Measurements from ENCODE around the gene PDRG1.

DNA sequence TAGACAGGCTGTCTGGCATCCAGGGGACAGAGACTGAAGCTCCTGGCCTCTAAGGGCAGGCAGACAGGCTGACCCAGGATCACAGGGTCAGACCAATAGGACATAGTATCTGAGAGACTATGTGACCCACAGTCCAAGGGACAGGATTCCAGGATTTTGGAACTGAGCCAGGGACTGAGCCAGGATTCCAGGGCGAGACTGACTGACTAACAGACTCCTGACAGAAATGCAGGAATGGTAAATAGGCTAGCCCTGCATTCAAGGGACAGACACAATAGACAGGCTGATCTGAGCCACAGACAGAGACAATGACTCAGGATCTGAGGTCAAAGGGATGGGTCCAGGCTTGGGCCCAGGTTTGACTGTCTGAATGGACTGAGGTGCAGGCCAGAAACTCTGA lies 35.9 kb upstream of the PDRG1 start:
- TF ChIP-seq, protein P1, sequence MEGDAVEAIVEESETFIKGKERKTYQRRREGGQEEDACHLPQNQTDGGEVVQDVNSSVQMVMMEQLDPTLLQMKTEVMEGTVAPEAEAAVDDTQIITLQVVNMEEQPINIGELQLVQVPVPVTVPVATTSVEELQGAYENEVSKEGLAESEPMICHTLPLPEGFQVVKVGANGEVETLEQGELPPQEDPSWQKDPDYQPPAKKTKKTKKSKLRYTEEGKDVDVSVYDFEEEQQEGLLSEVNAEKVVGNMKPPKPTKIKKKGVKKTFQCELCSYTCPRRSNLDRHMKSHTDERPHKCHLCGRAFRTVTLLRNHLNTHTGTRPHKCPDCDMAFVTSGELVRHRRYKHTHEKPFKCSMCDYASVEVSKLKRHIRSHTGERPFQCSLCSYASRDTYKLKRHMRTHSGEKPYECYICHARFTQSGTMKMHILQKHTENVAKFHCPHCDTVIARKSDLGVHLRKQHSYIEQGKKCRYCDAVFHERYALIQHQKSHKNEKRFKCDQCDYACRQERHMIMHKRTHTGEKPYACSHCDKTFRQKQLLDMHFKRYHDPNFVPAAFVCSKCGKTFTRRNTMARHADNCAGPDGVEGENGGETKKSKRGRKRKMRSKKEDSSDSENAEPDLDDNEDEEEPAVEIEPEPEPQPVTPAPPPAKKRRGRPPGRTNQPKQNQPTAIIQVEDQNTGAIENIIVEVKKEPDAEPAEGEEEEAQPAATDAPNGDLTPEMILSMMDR (IDR thresholded peaks at IDR 0.05; ENCODE audit: low read depth, low read length), result no peak
- no peak for TF ChIP-seq EZH2phosphoT487 (IDR thresholded peaks at IDR 0.05; ENCODE audit: low read depth)

Data from OCI-LY3 (cell line).